ENCODE measurements around the gene RNF138.
A peak's percentile ranks its signal among the peaks of the same experiment; 100 is the strongest.

DNA sequence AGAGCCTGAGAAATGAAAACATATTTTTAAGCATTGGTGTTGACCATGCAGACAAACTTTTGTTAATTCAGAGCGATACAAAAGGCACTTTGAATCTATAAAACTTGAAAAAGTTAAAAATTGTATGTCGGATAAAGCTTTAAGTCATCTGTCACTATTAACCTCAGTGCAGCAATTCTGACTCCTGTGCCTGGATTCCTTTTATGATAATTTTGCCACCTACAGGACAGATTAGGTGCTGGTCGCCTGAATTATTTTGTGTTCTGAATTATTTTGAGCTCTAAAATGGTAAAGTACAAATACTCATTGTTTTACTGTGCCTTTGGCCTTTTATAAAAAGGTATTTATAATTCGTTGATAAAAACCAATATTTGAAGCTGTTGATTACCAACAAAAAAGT lies 19.4 kb upstream of the RNF138 start:
- TF ChIP-seq, protein P1, sequence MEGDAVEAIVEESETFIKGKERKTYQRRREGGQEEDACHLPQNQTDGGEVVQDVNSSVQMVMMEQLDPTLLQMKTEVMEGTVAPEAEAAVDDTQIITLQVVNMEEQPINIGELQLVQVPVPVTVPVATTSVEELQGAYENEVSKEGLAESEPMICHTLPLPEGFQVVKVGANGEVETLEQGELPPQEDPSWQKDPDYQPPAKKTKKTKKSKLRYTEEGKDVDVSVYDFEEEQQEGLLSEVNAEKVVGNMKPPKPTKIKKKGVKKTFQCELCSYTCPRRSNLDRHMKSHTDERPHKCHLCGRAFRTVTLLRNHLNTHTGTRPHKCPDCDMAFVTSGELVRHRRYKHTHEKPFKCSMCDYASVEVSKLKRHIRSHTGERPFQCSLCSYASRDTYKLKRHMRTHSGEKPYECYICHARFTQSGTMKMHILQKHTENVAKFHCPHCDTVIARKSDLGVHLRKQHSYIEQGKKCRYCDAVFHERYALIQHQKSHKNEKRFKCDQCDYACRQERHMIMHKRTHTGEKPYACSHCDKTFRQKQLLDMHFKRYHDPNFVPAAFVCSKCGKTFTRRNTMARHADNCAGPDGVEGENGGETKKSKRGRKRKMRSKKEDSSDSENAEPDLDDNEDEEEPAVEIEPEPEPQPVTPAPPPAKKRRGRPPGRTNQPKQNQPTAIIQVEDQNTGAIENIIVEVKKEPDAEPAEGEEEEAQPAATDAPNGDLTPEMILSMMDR (IDR thresholded peaks at IDR 0.05): peak in 5 of 6 experiments; percentile 18 to 52 (median 41)
- no peak for TF ChIP-seq POLR2A (IDR thresholded peaks at IDR 0.05)
